ENCODE results near the gene SLC9C2.

SLC9C2 gene

GRCh38 chr1:173477286-173478093, 125.4 kb downstream of the SLC9C2 start, which contains the start of gene PRDX6:
Gene PRDX6, plus strand, starts transcription at chr1:173477335. Its CDS starts 63 bp downstream, at chr1:173477398.
- Histone ChIP-seq H4K20me1 (ENCODE audit: insufficient read depth, low read length) (no peaks in the 10 kb centered on the region), H3K36me3 (replicated peaks; ENCODE audit: insufficient read depth, low read length) (no peaks in the 10 kb centered on the region), H3K9ac (ENCODE audit: low read length) (peak within 1 kb of the TSS; percentile 82), H3K4me1 (ENCODE audit: low read length) (peaks cover 33% of the 10 kb centered on the region), H2AFZ (ENCODE audit: low read length) (peak within 1 kb of the TSS; percentile 99), H3K9me2 (replicated peaks; ENCODE audit: insufficient read depth, low read length) (no peaks in the 10 kb centered on the region), H3K4me3 (ENCODE audit: low read length) (peak within 1 kb of the TSS; percentile 95), H3K27me3 (replicated peaks; ENCODE audit: insufficient read depth, low read length) (no peaks in the 10 kb centered on the region), H3K4me2 (ENCODE audit: low read depth, low read length) (peak within 1 kb of the TSS; percentile 83), H3K79me2 (ENCODE audit: low read length) (peaks cover 37% of the 10 kb centered on the region), H3K9me3 (replicated peaks; ENCODE audit: insufficient read depth, low read length) (no peaks in the 10 kb centered on the region), H3F3A (ENCODE audit: insufficient read depth, low read length) (peaks cover 4% of the 10 kb centered on the region; the same call in 1 of the 2 replicates), H3K27ac (ENCODE audit: low read length) (peak within 1 kb of the TSS; percentile 69)
- peak; percentile 56 for DNase-seq
- no peak for TF ChIP-seq EZH2 (optimal IDR thresholded peaks at IDR 0.05; ENCODE audit: low read depth, low read length)
- TF ChIP-seq CTCF (IDR thresholded peaks at IDR 0.05; ENCODE audit: low read length) = no peak
- no peak for TF ChIP-seq EZH2phosphoT487 (IDR thresholded peaks at IDR 0.05; ENCODE audit: low read length)

GRCh38 chr1:173476665-173477285, 126.1 kb downstream of the SLC9C2 start:
- peak; percentile 96 for DNase-seq
- Histone ChIP-seq H3K27ac (ENCODE audit: low read length) (peak overlapping the region; percentile 69; the same call in 1 of the 2 replicates), H3K4me3 (ENCODE audit: low read length) (peak overlapping the region; percentile 95), H3K9me2 (replicated peaks; ENCODE audit: insufficient read depth, low read length) (no peaks in the 10 kb centered on the region), H4K20me1 (ENCODE audit: insufficient read depth, low read length) (no peaks in the 10 kb centered on the region), H2AFZ (ENCODE audit: low read length) (peak overlapping the region; percentile 99), H3K36me3 (replicated peaks; ENCODE audit: insufficient read depth, low read length) (no peaks in the 10 kb centered on the region), H3K9ac (ENCODE audit: low read length) (peak overlapping the region; percentile 80), H3F3A (ENCODE audit: insufficient read depth, low read length) (peaks cover 4% of the 10 kb centered on the region; the same call in 1 of the 2 replicates), H3K4me1 (ENCODE audit: low read length) (peaks cover 26% of the 10 kb centered on the region), H3K4me2 (ENCODE audit: low read depth, low read length) (peak overlapping the region; percentile 81), H3K9me3 (replicated peaks; ENCODE audit: insufficient read depth, low read length) (no peaks in the 10 kb centered on the region), H3K79me2 (ENCODE audit: low read length) (peaks cover 37% of the 10 kb centered on the region), H3K27me3 (replicated peaks; ENCODE audit: insufficient read depth, low read length) (no peaks in the 10 kb centered on the region)
- TF ChIP-seq EZH2phosphoT487 (IDR thresholded peaks at IDR 0.05; ENCODE audit: low read length) (no peak), CTCF (IDR thresholded peaks at IDR 0.05; ENCODE audit: low read length) (no peak), EZH2 (optimal IDR thresholded peaks at IDR 0.05; ENCODE audit: low read depth, low read length) (no peak)

- H3K4me1 ChIP-seq (ENCODE audit: low read length) = peaks cover 24% of the 10 kb centered on the region
- TF ChIP-seq EZH2phosphoT487 (IDR thresholded peaks at IDR 0.05; ENCODE audit: low read length) = no peak
- no peak for TF ChIP-seq CTCF (IDR thresholded peaks at IDR 0.05; ENCODE audit: low read length)
- no peak for TF ChIP-seq EZH2 (optimal IDR thresholded peaks at IDR 0.05; ENCODE audit: low read depth, low read length)
- peak overlapping the region; percentile 69; the same call in 1 of the 2 replicates for H3K27ac ChIP-seq (ENCODE audit: low read length)
- no peaks in the 10 kb centered on the region for H3K27me3 ChIP-seq (replicated peaks; ENCODE audit: insufficient read depth, low read length)
- H3K4me2 ChIP-seq (ENCODE audit: low read depth, low read length) = peak overlapping the region; percentile 81
- no peaks in the 10 kb centered on the region for H3K9me2 ChIP-seq (replicated peaks; ENCODE audit: insufficient read depth, low read length)
- peaks cover 37% of the 10 kb centered on the region for H3K79me2 ChIP-seq (ENCODE audit: low read length)
- H3K36me3 ChIP-seq (replicated peaks; ENCODE audit: insufficient read depth, low read length) = no peaks in the 10 kb centered on the region
- peak overlapping the region; percentile 80 for H3K9ac ChIP-seq (ENCODE audit: low read length)
- no peaks in the 10 kb centered on the region for H3K9me3 ChIP-seq (replicated peaks; ENCODE audit: insufficient read depth, low read length)
- H4K20me1 ChIP-seq (ENCODE audit: insufficient read depth, low read length) = no peaks in the 10 kb centered on the region
- H3K4me3 ChIP-seq (ENCODE audit: low read length) = peak overlapping the region; percentile 95
- no peak for DNase-seq
- H2AFZ ChIP-seq (ENCODE audit: low read length) = peak overlapping the region; percentile 99
- peaks cover 4% of the 10 kb centered on the region; the same call in 1 of the 2 replicates for H3F3A ChIP-seq (ENCODE audit: insufficient read depth, low read length)
Measured at GRCh38 chr1:173476197-173476664, 126.6 kb downstream of the SLC9C2 start.

All from MM.1S (cell line).